BE2C (cell line): Measurements from ENCODE around the gene FCSK.

Source experiments
- DNase-seq: peaks from one replicate; pipeline ENCODE4 v3.0.0-alpha.2; 2020
- H3K27me3 ChIP-seq: fragments of 250-450 bp; sonication (Bioruptor Pico); 2 replicates; pipeline ENCODE4 v1.5.1; 2020; ENCODE audit warnings: mild to moderate bottlenecking
- H3K36me3 ChIP-seq: fragments of 250-450 bp; sonication (Bioruptor Pico); 2 replicates; pipeline ENCODE4 v1.5.1; 2020; ENCODE audit warnings: mild to moderate bottlenecking
- H3K4me1 ChIP-seq: fragments of 250-450 bp; sonication (Bioruptor Pico); 2 replicates; pipeline ENCODE4 v1.5.1; 2020
- H3K4me3 ChIP-seq: 2 replicates; pipeline ENCODE4 v1.5.1; 2011; ENCODE audit warnings: low read depth, low read length
- H3K9me3 ChIP-seq: fragments of 250-450 bp; sonication (Bioruptor Pico); 2 replicates; pipeline ENCODE4 v1.5.1; 2020
- CTCF ChIP-seq: IDR thresholded peaks from 2 replicates; pipeline ENCODE4 v1.5.1; 2012; ENCODE audit warnings: mild to moderate bottlenecking, low read depth, low read length

The FCSK gene

GRCh38 chr16:70468776-70469525 lies 14.6 kb downstream of the FCSK start:
- Histone ChIP-seq H3K36me3 (peaks cover 4% of the 10 kb centered on the region), H3K4me1 (no peaks in the 10 kb centered on the region), H3K27me3 (no peaks in the 10 kb centered on the region), H3K9me3 (no peaks in the 10 kb centered on the region), H3K4me3 (no peak overlapping the region)
- TF ChIP-seq CTCF = no peak
- no peak for DNase-seq

GRCh38 chr16:70470141-70470926 lies 15.9 kb downstream of the FCSK start:
- no peak for DNase-seq
- Histone ChIP-seq H3K4me3 (no peak overlapping the region), H3K4me1 (peaks cover 8% of the 10 kb centered on the region), H3K27me3 (no peaks in the 10 kb centered on the region), H3K9me3 (no peaks in the 10 kb centered on the region), H3K36me3 (no peaks in the 10 kb centered on the region)
- no peak for TF ChIP-seq CTCF

GRCh38 chr16:70470927-70471341 lies 16.5 kb downstream of the FCSK start:
- H3K27me3 ChIP-seq = no peaks in the 10 kb centered on the region
- no peaks in the 10 kb centered on the region for H3K36me3 ChIP-seq
- no peak overlapping the region for H3K4me3 ChIP-seq
- TF ChIP-seq CTCF = peak; percentile 39
- no peaks in the 10 kb centered on the region for H3K9me3 ChIP-seq
- peak; percentile 39 for DNase-seq
- H3K4me1 ChIP-seq = peaks cover 8% of the 10 kb centered on the region

GRCh38 chr16:70472786-70473433 lies 18.5 kb downstream of the FCSK start:
- peaks cover 16% of the 10 kb centered on the region for H3K4me1 ChIP-seq

GRCh38 chr16:70473446-70474319 lies 19.3 kb downstream of the FCSK start:
- no peak for DNase-seq
- Histone ChIP-seq H3K4me3 (no peak overlapping the region), H3K9me3 (no peaks in the 10 kb centered on the region), H3K4me1 (peaks cover 16% of the 10 kb centered on the region), H3K27me3 (no peaks in the 10 kb centered on the region), H3K36me3 (no peaks in the 10 kb centered on the region)
- 0 out of 2 replicates have a peak, but pooled peaks have one; percentile 21 for TF ChIP-seq CTCF

More at GRCh38 chr16:70472786-70473433, 18.5 kb downstream of the FCSK start:
- Histone ChIP-seq H3K9me3 (no peaks in the 10 kb centered on the region), H3K36me3 (no peaks in the 10 kb centered on the region), H3K27me3 (no peaks in the 10 kb centered on the region), H3K4me3 (no peak overlapping the region)
- no peak for TF ChIP-seq CTCF
- no peak for DNase-seq
